NCI-H2227 (cell line): Measurements from ENCODE around the gene TULP4.

Experiments used
- DNase-seq: peaks from one replicate; lab custom pipeline; 2025; ENCODE audit not compliant: unreplicated experiment; lab: John Stamatoyannopoulos, UW

Gene TULP4

DNA sequence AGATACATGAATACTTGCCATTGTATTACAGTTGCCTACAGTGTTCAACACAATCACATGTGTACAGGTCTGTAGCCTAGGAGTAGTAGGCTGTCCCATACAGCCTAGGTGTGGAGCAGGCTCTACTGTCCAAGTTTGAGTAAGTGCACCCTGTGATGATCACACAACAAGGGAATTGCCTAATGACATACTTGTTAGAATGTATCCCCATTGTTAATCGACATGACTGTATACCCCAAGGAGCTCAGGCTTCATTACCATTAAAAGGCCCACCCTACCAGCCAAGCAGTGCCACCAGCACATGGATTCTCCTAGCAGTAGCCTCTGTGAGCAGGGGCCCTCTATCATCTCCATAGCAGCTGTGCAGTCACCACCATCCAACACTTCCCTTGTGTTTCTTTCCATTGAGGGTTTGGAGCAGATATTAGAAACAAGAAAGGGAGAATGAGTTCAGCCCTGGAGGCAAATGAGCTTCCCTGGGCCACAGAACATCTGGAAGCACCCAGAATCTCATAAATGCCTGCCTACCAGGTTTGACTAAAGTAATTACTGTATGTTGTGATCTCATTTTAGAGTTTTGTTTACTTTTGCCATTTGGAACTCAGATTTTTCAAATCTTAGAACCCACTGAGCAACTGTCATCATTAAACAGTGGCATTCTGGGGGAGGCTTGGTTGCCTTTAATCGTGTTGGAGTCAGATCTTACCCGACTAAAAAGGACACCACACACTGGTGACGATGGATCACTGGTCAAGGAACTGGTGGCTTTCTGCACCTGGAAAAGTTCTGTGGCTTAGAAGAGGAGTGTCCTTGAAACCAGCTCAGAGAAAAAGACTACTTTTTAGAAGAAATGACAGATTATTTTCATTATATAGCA, 104.9 kb downstream of the TULP4 start:
- DNase-seq, result no peak

DNA sequence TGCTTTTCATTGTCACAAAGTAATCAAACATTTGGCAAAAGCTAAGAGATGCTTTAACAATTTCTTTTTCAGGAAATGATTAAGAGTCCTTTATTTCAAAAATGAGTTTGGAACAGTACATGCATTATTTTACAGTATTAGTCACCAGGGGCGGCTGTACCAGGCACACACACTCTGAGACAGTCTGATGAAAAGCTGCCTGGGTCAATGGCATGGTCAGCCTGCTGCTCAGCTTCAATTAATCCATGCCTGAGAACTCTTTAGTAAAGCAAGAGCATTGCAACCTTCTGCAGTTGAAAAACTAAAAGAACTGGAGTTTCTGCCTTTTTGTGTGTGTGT, 105.5 kb downstream of the TULP4 start:
- no peak for DNase-seq

DNA sequence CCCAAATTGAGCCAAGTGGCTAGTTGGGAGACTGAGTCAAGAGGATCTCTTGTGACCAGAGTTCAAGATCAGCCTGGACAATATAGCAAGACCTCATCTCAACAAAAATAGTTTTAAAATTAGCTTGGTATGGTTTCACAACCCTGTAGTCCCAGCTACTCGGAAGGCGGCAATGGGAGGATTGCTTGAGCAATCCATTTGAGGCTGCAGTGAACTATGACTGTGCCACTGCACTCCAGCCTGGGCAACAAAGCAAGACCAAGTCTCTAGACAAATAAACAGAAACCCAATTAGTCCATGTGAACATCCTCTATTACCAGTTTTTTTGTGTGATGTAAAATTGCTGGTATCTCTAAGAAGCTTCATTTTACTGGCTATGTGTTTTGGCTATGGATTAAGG, 106.2 kb downstream of the TULP4 start:
- DNase-seq, result no peak

DNA sequence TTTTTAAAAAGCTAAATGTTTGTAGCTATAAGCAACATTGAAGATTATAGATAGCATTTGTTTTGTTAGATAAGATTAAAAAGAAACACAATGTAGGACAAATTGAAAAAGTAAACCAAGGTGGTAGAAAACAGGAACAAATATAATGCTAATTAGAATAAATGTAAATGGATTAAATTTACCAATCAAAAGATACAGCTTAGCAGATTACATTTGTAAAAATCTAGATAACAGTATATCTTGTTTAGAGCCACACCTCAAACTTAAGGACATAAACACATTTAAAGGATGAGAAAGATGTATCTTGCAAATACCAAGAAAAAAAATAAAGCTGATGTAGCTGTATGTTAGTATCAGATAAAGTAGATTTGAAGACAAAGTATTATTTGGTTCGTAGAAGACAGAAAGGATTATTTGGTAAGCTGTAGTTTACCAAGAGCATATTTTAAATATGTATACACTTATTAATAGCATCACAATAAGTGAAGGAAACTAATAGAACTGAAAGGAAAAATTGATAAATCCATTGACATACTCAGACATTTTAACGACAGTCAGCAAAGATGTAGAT, 107.2 kb downstream of the TULP4 start:
- DNase-seq, result no peak

DNA sequence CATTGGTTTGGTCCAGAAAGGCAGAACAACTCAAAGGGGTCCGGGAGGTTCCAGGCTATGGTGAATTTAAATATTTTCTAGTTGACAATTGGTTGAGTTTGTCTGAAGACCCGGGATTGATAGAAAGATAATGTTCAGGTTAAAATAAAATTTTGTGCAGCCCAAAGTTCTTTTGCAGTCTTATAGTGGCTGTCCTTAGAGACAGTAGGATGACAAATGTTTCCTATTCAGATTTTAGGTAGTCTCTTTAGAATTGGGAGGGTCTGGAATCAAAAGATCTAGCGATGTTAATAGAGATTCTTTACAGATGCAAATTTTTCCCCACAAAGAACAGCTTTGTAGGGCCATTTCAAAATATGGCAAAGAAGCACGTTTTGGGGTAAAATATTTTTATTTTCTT, 109.1 kb downstream of the TULP4 start:
- DNase-seq, result no peak

DNA sequence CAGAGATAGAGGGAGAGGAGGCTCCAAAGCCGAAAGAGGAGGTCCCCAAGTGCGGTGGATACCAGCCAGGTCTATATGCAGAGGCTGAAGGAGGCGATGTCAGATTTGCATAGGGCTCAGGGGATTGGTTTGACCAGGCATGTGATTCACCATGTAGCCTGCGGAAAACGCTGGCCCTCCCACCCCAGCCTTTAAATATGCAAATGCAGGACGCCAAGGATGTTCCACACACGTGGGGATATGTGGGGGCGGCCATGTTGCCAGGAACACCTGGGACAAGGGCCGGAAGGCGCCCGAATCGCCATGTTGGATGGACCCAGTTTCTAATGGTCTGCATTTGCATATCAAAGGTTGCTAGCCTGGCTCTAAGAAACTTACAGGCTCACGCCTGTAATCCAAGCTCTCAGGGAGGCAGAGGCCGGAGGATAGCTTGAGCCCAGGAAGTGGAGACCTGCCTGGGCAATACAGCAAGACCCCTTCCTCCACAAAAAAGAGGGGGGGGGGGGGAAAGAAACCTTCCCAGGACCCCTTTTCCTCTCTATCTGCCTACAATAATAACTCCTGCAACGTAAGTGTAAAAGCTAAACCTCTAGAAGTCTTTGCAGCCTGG, 110.5 kb downstream of the TULP4 start:
- no peak for DNase-seq

DNA sequence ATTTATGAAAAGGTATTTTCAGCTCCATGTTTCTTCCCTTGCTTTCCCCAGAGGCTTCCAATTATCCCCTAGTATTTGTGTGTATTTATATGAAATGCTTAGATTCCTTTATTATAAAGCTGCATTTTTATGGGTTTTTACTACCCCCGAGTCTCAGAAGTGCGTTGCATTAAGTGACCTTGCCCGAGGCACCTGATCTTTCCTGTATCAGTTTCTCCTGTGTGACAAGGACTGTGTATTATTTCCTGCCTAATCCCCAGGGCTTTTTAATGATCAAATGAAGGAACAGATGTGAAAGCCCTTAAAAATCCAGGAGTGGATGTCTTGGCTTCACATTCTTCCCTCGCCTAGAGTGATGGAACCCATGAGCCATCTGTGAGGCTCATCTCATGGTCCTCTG, 118.8 kb downstream of the TULP4 start:
- no peak for DNase-seq

DNA sequence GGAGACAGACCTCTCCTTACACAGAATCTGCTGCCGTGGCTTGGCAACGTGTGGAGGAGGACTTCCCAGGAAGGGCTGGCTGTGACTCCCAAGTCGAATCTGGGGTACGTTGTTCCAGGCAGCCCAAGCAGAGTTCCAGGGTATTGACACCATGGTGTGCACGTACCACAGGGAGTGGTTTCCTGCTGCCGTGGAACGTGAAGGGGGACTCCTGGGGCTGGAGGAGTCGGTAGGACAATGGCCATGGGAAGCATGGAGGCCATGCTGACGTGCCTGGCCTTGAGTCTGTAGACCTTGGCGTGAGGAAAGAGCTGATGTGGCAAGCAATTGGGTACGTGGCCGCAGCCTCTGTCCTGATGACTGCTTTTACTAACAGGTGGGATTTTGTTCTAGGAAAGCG, 119.3 kb downstream of the TULP4 start:
- DNase-seq, result no peak

DNA sequence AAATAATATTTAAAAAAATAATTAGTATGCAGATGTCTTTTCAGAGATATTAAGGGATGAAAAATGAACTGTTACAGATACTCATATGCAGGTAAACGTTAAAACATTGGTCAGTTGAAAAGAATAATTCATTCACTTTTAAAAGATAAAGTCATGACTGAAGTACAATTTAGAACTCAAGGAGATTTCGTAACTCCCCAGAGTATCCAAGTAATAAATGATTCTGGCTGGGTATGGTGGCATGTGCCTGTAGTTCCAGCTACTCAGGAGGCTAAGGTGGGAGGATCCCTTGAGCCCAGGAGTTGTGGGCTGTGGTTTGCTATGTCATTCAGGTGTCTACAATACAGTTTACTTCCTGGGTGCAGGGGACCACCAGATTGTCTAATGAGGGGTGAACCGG, 125.3 kb downstream of the TULP4 start:
- no peak for DNase-seq

DNA sequence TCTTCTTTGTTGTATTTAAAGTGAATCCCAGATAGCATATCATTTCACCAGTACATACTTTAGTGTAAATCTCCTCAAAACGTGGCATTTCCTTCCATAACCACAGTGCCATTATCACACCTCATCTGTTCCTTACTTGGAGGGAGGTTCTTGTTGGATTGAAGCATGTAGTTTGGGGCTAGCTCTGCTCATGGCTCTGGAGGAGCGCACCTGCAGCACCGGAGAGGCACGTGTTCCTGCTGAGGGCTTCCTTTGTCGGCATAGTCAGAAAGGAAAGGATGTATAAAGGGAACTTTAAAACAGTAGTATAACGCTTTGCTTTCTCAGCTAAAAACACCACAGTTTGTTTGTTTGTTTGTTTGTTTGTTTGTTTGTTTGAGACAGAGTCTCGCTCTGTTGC, 126.0 kb downstream of the TULP4 start:
- DNase-seq, result no peak

DNA sequence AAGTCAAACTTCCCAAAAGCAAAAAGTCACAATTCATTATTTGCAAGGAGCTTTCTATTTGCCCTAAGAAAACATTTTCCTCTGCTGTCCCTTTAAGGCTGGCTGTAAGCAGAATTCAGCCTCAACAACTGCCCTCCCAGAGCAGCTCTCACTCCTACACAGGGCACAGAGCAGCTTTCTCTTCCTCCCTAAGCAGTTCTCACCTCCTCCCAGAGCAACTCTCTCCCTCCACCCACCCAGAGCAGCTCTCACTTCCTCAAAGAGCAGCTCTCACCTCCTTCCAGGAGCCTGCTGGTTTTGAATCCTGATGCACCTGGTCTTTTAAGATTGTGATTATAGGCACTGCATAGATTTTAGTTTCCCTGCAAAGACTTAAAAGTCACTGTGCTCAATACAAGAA, 127.0 kb downstream of the TULP4 start:
- no peak for DNase-seq

DNA sequence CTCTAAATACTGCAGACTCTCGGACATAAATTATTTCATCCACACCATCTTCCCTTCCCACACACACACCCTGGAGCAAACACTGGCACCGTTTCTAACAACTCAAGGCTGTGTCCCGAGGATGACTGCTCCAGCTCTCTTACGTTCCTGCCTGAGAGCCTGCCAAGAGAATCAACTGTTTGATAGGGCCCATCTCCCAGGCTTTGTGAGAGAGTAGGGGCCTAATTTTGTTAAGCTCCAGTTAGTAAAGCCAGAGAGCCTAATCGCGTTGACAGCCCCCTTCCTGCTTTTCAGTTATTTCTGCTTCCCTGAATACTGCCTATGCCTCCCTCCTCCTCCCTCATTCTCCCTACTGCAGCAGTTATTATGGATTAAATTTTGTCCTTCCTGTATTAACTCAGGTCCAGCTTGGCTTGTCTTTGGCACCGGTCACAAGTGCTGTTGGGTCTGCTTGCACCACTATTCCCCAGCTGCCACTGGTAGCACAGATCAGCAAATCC, 129.5 kb downstream of the TULP4 start:
- no peak for DNase-seq

DNA sequence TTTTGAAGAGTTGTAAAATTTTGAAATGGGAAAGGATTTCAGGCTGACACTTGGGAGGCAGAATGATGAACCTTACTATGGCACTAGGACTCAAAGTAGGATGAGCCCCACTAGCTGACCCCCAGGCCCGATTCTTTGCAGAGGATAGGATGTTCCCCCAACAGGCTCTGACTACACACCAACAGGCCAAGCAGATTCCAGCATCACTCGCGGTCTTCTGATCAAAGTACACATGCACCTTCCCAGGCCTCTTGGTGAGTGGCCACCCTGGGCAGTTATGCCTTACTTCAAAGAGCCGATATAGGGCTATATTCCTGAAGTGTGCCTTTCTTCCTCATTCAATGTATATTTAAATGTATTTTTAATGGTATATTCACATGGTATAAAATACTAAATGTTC, 130.0 kb downstream of the TULP4 start:
- DNase-seq, result no peak

DNA sequence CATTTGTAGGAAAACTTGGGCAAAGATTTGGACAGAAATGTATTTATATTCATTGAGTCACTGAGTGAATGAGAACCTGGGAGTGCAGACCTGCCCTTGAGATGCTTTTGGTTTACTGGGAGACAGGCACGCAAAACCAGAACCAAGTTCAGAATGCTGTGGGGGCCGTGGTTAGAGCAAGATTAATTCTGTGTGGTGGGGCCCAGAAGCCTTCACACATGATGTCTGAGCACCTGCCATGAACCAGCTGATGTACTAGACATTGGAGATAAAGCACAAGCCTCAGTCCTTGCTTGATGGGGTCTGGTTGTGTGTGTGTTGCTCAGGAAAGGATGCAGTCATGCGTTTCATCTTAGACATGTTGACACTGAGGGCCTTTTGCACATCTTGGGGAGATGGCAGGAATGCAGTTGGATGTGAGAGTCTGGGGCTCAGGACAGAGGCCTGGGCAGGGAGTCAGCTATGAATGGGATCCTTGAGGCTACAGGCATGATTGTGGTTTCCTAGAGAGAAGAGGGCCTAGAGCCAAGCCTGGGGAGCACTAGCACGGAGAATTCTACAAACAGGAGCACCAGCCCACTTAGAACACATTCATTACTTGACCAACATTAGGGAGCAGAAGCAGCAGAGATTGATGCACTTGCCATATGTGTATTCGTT, 133.3 kb downstream of the TULP4 start:
- no peak for DNase-seq

DNA sequence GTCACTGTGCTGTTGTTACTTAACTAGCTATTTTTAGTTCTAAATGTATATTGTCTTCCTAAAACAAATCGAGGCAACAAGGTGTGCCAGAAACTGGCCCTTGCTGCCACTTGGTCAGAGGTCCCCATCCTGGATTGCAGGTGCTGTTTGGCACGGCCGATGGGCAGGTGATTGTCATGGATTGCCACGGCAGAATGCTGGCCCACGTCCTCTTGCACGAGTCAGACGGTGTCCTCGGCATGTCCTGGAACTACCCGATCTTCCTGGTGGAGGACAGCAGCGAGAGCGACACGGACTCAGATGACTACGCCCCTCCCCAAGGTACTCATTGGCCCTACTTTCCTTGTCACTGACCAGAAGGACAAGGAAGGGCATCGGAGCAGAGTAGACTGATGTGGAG, 136.6 kb downstream of the TULP4 start:
- no peak for DNase-seq

DNA sequence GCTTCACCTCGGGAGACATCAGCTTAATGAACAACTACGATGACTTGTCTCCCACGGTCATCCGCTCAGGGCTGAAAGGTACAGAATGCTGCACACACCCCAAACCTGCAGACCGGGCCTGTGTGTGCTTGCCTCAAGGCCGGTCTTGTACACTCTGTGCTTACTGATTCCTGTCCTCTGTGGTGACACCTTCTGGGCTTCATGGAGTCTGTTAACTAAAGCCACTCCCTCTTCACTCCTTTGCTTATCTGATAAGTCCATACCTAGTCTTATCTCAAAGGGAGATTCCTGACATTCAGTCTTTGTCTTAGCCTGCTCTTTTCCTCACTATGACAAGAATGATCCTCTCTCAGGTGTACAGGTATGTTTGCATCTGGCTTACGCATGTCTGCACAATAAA, 139.9 kb downstream of the TULP4 start:
- DNase-seq, result no peak

DNA sequence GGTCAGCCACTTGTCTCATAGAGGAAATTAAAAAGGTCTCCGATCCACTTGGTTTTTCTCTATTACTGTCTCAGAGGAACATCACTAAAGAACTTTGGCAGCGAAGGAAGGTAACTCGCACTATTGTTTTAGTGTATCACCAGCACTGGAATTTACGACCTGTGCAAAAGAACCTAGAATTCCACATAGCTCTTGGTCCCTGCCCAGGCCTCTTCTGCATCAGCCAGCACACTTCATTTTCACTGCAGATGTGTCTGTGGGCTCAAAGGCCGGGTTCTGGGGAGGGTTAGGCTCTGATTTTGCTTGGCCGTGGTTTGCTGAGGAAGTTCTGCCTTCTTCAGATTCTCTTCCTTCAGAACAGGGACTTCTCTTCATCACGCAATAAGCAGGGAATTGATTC, 144.9 kb downstream of the TULP4 start:
- DNase-seq, result no peak

DNA sequence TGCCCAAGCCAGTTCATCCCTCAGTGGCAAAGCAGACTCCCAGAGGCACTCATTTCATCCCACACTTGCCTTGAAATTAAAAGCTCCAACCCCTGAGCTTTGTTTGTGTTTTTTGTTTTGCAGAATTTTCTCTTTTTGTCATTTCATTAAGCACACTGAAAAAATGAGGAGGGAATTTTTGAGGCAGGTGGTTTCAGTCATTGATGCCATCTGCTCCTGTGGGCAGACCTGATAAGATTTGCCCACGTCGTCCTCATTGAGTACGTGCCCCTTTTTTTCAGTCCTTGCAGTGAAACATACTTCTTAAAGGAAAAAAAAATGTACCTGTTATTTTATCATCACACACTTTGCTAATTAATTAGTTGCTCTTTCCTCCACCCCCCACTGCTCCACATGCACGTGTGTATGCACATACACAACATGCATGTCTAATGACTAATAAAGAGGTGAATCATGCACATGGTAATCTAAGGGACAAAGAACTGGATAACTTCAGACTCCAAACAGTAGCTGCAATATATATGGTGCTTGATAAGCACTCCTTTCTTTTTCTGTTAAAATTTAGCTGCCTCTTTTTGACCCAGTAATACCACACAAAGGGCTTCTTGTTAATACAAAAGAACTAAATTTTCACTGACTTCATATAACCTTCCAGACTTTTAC, 145.5 kb downstream of the TULP4 start:
- no peak for DNase-seq

DNA sequence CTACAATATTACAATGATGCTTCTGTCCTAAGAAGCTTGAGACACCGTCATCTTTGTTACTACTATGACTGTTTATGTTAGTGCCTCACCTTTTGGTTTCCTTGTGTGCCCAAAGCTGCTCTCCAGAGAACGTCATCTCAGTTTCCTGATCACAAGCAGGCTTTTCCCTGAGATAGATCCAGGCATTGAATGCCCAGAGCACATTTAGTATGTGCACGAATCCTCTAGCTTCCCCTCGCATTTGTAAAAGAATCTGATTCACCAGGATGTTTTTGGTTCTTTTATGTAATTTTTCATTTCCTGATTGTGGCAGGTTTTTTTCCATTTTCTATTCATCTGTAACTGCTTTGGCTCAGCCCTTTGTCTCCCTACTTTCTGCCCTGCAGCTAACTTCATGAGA, 147.5 kb downstream of the TULP4 start:
- DNase-seq, result no peak

DNA sequence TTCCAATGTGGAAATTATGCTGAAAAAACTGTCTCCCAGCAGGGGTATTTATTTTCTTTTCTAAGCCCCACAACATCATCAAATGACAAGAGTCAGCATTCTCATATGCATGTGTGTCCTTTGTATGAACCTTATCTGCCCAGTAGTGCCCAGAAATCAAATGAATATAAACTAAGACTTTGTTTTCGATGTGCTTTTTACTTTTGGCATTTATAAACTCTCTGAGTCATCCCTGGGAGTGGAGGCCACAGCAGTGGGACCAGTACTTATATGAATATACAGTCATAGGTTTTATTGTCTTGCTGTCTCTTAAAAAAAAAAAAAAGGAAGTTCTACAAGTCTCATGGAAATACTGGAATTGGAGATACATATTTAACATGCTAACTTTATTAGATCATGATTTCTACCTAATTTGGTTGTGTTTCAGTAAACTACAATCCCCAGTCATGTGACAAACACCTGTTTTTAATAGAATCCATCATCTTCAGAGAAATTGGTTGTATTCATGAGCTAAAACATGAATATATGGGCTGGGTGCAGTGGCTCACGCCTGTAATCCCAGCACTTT, 148.4 kb downstream of the TULP4 start:
- no peak for DNase-seq

DNA sequence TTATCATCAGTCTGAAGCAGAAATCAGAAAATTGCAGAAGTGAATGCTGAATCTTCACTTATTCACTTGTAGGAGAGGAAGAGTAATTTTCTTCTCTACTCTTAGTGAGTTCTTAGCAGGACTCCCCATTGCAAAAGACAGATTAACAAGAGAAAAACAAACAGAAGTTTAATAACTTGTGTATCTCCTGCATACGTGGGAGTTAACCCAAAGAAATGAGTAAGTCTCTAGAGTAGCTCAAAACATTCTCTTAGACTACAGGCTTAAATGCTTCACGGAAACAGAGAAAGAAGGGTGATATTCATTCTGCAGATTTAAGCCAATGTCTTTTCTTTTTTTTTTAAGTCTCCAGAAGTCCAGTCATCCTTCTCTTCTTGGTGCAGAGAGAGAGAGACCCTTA, 149.7 kb downstream of the TULP4 start:
- no peak for DNase-seq
